Spleen (tissue), 11 donors: ENCODE results near the gene MCTP1. TPM values are rescaled to one million over a fixed set of nuclear protein-coding genes. Genes with fewer than 3 reads are reported as not detected.

Source experiments
- DNase-seq: peaks from one replicate; pipeline ENCODE4 v3.0.0-alpha.2; 2020
- H3K27ac ChIP-seq, 8 donors: fragments of 200-600 bp; sonication (generic) in 7 of 8; 1 replicate in 4 of 8; 2 replicates in 4 of 8; pipeline versions ENCODE4 v1.5.0 to v1.8.0; 2016 to 2021; ENCODE audit warnings: inconsistent platforms in 4 of 8, mild to moderate bottlenecking in 4 of 8, moderate library complexity in 1 of 8
- H3K27me3 ChIP-seq, 7 donors: fragments of 200-600 bp; sonication (generic) in 6 of 7; replicated peaks in 1 of 7; 1 replicate in 4 of 7; 2 replicates in 3 of 7; pipeline versions ENCODE4 v1.5.0 to v1.8.0; 2016 to 2021; ENCODE audit warnings: inconsistent platforms in 3 of 7, mild to moderate bottlenecking in 1 of 7
- H3K36me3 ChIP-seq, 6 donors: fragments of 200-600 bp; sonication (generic) in 5 of 6; 1 replicate in 4 of 6; 2 replicates in 2 of 6; pipeline versions ENCODE4 v1.5.0 to v1.8.0; 2016 to 2021; ENCODE audit warnings: inconsistent platforms in 2 of 6
- H3K4me1 ChIP-seq, 6 donors: fragments of 200-600 bp; sonication (generic) in 5 of 6; 1 replicate in 3 of 6; 2 replicates in 3 of 6; pipeline versions ENCODE4 v1.5.0 to v1.8.0; 2016 to 2021; ENCODE audit warnings: inconsistent platforms in 3 of 6
- H3K4me3 ChIP-seq, 8 donors: fragments of 200-600 bp; sonication (generic) in 7 of 8; 1 replicate in 4 of 8; 2 replicates in 4 of 8; pipeline versions ENCODE4 v1.5.0 to v1.8.0; 2016 to 2021; ENCODE audit warnings: inconsistent platforms in 4 of 8, mild to moderate bottlenecking in 4 of 8, moderate library complexity in 2 of 8
- H3K9me3 ChIP-seq, 8 donors: fragments of 200-600 bp; sonication (generic) in 7 of 8; 1 replicate in 4 of 8; 2 replicates in 4 of 8; pipeline versions ENCODE4 v1.5.0 to v1.8.0; 2016 to 2021; ENCODE audit warnings: inconsistent platforms in 4 of 8
- POLR2A ChIP-seq, 3 donors: fragments of 450-650 bp; IDR thresholded peaks; one replicate each; pipeline ENCODE4 v1.5.1; 2017; ENCODE audit warnings: antibody characterized with exemption in 3 of 3, mild to moderate bottlenecking in 1 of 3
- POLR2AphosphoS5 ChIP-seq, 3 donors: sonication (generic); formaldehyde crosslinking; IDR thresholded peaks; one replicate each; pipeline ENCODE4 v1.5.1; 2017; ENCODE audit warnings: antibody characterized with exemption in 3 of 3
- WGBS, 5 donors: extraction: QIAGEN DNeasy Blood & Tissue Kit in 3 of 5; methylation state at CpG; one replicate each; pipeline versions ENCODE4 v1.1.5 to v1.1.7; 2013 to 2018; 5-methylcytosine and 5-hydroxymethylcytosine counted together
- intact Hi-C: fragments of 100-400 bp; cut with DNase I; formaldehyde crosslinking; loops from one replicate; pipeline ENCODE4 v1.15.0; 2023; ENCODE audit warnings: low total_unique reads
- polyA plus RNA-seq, 3 donors: library from polyadenylated mRNA; stranded (reverse); fragments of 200-250 nt; gene quantifications; one replicate each; pipeline ENCODE4 v1.2.1, GENCODE V29; 2013
- total RNA-seq, 7 donors: library from RNA; depleted of rRNA in 3 of 7; stranded (reverse); fragments of >200 nt in 3 of 7; fragmentation: NEBNext Ultra II Directional in 4 of 7; extraction: Animal tissue kit (Norgen Biotek cat#: 25700) in 4 of 7; gene quantifications; one replicate each; pipeline versions ENCODE4 v1.1.0 to v1.2.1, GENCODE V29; 2016 to 2021
- TF ChIP-seq, protein P1 (sequence below), 11 experiments: fragments of 200-600 bp in 7 of 11; fragments of 450-650 bp in 4 of 11; sonication (generic) in 4 of 11; IDR thresholded peaks in 8 of 11; conservative IDR thresholded peaks in 3 of 11; 1 replicate in 7 of 11; 2 replicates in 4 of 11; pipeline versions ENCODE4 v1.4.0 to v1.8.0; 2016 to 2021; ENCODE audit warnings: antibody characterized with exemption in 11 of 11, inconsistent platforms in 4 of 11, mild to moderate bottlenecking in 1 of 11
- donor health status: healthy with polysubstance abuse.
- donor health status: DM: no; HTN: no; CAD: no; lungs with moderate emphysema.
- donor health status: DM: no; HTN: no; CAD: no.
- donor health status: Bipolar disorder and iron deficiency.
- donor health status: healthy.
- donor health status: DM: no; HTN: no; CAD: no.
- donor health status: DM: yes; HTN: yes; CAD: no.

The MCTP1 gene
- total and polyA plus RNA-seq, 10 donors, result 1.2 to 57.2 (median 29.4) TPM

DNA sequence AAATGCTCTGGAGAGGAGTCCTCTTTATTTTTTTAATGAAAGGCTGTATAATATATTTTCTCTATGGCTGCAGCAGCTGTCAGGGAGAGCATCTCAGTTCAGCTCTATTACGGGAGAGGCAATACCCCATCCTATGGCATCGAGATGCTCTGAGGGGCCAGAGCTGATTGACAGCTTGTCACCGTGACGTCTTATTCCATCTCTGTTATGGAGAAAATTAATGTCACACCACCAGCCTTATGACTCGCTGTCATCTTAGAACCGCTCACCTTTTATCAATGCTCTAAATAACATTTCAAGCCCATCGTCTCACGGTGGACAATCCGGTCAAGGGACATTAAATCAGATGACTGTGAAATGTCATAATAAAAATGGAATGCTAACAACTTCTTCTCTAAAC, 392.9 kb downstream of the MCTP1 start:
- no peaks in the 10 kb centered on the region for H3K9me3 ChIP-seq
- H3K4me3 ChIP-seq, result no peak overlapping the region
- DNase-seq, result no peak
- peaks cover 0 to 2% (median 0%) of the 10 kb centered on the region in 7 donors for H3K27me3 ChIP-seq
- H3K4me1 ChIP-seq, result no peaks in the 10 kb centered on the region
- TF ChIP-seq, protein P1, sequence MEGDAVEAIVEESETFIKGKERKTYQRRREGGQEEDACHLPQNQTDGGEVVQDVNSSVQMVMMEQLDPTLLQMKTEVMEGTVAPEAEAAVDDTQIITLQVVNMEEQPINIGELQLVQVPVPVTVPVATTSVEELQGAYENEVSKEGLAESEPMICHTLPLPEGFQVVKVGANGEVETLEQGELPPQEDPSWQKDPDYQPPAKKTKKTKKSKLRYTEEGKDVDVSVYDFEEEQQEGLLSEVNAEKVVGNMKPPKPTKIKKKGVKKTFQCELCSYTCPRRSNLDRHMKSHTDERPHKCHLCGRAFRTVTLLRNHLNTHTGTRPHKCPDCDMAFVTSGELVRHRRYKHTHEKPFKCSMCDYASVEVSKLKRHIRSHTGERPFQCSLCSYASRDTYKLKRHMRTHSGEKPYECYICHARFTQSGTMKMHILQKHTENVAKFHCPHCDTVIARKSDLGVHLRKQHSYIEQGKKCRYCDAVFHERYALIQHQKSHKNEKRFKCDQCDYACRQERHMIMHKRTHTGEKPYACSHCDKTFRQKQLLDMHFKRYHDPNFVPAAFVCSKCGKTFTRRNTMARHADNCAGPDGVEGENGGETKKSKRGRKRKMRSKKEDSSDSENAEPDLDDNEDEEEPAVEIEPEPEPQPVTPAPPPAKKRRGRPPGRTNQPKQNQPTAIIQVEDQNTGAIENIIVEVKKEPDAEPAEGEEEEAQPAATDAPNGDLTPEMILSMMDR (IDR thresholded peaks at IDR 0.05 in 8 of 11, conservative IDR thresholded peaks at IDR 0.05 in 3 of 11), result no peak
- TF ChIP-seq POLR2A (IDR thresholded peaks at IDR 0.05) (no peak), POLR2AphosphoS5 (IDR thresholded peaks at IDR 0.05) (no peak)
- H3K36me3 ChIP-seq, result peaks cover 0 to 46% (median 0%) of the 10 kb centered on the region in 6 donors
- intact Hi-C loops, result no loop called here
- WGBS, 5 donors, result 91 to 95% (median 94%) methylated on average over 9 of the region's 9 CpGs
- no peak overlapping the region for H3K27ac ChIP-seq

DNA sequence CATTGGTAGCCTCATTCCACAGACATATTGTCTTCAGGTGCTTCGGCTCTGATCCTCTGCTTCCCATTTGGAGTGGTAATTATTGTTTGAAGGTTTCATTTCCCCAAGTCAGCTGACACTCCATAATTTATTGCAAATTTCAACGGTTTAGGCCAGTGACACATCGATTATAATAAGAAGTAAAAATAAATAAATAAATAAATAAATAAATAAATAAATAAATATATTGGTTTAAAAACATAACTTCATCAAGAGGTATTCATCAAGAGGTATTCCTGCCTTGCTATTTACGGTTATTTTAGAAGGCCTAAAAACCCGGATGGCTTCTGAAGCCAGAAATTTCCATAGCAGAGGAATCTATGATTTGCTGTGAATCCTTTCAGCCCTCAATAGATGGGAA, 393.3 kb downstream of the MCTP1 start:
- no peak for DNase-seq
- no peak overlapping the region for H3K4me3 ChIP-seq
- H3K36me3 ChIP-seq, result peaks cover 0 to 46% (median 0%) of the 10 kb centered on the region in 6 donors
- TF ChIP-seq POLR2A (IDR thresholded peaks at IDR 0.05) (no peak), POLR2AphosphoS5 (IDR thresholded peaks at IDR 0.05) (no peak)
- TF ChIP-seq, protein P1 (IDR thresholded peaks at IDR 0.05 in 8 of 11, conservative IDR thresholded peaks at IDR 0.05 in 3 of 11), result no peak
- H3K4me1 ChIP-seq, result no peaks in the 10 kb centered on the region
- intact Hi-C loops, result no loop called here
- no peaks in the 10 kb centered on the region for H3K9me3 ChIP-seq
- H3K27me3 ChIP-seq, result peaks cover 0 to 2% (median 0%) of the 10 kb centered on the region in 7 donors
- H3K27ac ChIP-seq, result no peak overlapping the region
- 88 to 90% (median 88%) methylated on average over 5 of the region's 5 CpGs for WGBS, 5 donors

DNA sequence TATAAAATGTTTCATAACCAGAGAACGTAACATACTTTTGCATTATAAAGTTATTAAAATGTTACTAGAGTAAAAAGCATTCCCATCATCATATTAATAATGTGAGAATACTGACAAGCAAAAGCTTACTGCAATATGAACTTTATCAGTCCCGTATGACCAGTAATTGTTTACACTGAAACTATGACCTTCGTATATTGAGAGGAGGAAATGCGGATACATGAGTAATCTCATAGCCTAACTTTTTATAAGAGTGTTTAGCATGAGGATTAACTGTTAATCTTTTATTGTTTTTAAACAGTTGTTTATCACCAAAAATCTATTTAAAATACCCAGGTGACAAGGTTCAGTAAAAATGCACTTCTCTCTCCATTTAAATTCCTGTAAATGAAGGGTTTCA, 394.0 kb downstream of the MCTP1 start:
- 66 to 85% (median 79%) methylated on average over 4 of the region's 4 CpGs for WGBS, 5 donors
- intact Hi-C loops, result no loop called here

DNA sequence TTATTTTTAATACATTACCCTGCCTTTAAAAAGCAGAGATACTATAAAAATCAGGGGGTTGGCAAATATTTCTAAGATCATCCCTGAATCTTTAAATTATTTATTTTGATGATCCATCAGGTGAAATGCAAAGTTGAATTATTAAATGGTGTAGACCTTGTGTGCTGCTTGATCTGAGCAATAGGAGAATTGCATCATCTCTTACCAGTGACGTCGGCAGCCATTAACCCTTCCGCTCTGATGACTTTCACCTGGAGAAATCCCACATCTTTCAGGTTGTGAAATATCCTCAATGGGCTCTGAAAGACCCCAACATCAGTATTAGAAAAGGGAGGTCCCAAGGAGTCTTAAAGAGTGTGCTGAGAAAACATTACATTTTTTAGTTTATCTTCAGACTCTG, 396.2 kb downstream of the MCTP1 start:
- H3K27ac ChIP-seq, result no peak overlapping the region
- 67 to 92% (median 88%) methylated on average over 3 of the region's 3 CpGs for WGBS, 5 donors
- no peaks in the 10 kb centered on the region for H3K9me3 ChIP-seq
- no peak for DNase-seq
- intact Hi-C loops, result no loop called here
- peaks cover 0 to 45% (median 0%) of the 10 kb centered on the region in 6 donors for H3K36me3 ChIP-seq
- TF ChIP-seq POLR2A (IDR thresholded peaks at IDR 0.05) (no peak), POLR2AphosphoS5 (IDR thresholded peaks at IDR 0.05) (no peak)
- TF ChIP-seq, protein P1 (IDR thresholded peaks at IDR 0.05 in 8 of 11, conservative IDR thresholded peaks at IDR 0.05 in 3 of 11), result no peak
- H3K27me3 ChIP-seq, result peaks cover 0 to 2% (median 0%) of the 10 kb centered on the region in 7 donors
- H3K4me3 ChIP-seq, result no peak overlapping the region
- no peaks in the 10 kb centered on the region for H3K4me1 ChIP-seq

More for the DNA sequence above, 394.0 kb downstream of the MCTP1 start:
- TF ChIP-seq POLR2A (IDR thresholded peaks at IDR 0.05) (no peak), POLR2AphosphoS5 (IDR thresholded peaks at IDR 0.05) (no peak)
- TF ChIP-seq, protein P1 (IDR thresholded peaks at IDR 0.05 in 8 of 11, conservative IDR thresholded peaks at IDR 0.05 in 3 of 11), result no peak
- no peak for DNase-seq
- peaks cover 0 to 46% (median 0%) of the 10 kb centered on the region in 6 donors for H3K36me3 ChIP-seq
- H3K4me3 ChIP-seq, result no peak overlapping the region
- H3K4me1 ChIP-seq, result no peaks in the 10 kb centered on the region
- H3K9me3 ChIP-seq, result no peaks in the 10 kb centered on the region
- peaks cover 0 to 2% (median 0%) of the 10 kb centered on the region in 7 donors for H3K27me3 ChIP-seq
- no peak overlapping the region for H3K27ac ChIP-seq
